Naive thymus-derived CD8-positive, alpha-beta T cell (primary cell): Measurements from ENCODE around the gene DLK1. TPM values are rescaled to one million over a fixed set of nuclear protein-coding genes. Genes with fewer than 3 reads are reported as not detected.

Source experiments
- ATAC-seq, 2 donors: fragments of 150-1000 bp; cut with Tn5 transposase in 1 of 2; sonication (Bioruptor Pico), chemical (Tn5 transposase) in 1 of 2; 1 replicate in 1 of 2; 2 replicates in 1 of 2; pipeline ENCODE4 v1.10.0; 2021; ENCODE audit warnings: mild to moderate bottlenecking in 2 of 2, moderate library complexity in 2 of 2
- POLR2A ChIA-PET: fragments of 350-600 bp; sonication (Branson Sonifier 250); formaldehyde crosslinking; loops from one replicate; lab custom pipeline; 2021; ENCODE audit warnings: antibody characterized with exemption; lab: Charles Lee
- DNase-seq, 10 donors: peaks; one replicate each; pipeline versions ENCODE4 v3.0.0 to v3.0.0-alpha.2; 2020 to 2022
- H3K27ac Mint-ChIP-seq, 10 donors: one replicate each; pipeline ENCODE4 v1.8.0; 2020 to 2022; ENCODE audit warnings: mild to moderate bottlenecking in 10 of 10, mixed read lengths in 10 of 10, moderate library complexity in 4 of 10, inconsistent platforms in 1 of 10
- H3K27me3 Mint-ChIP-seq, 5 donors: one replicate each; pipeline ENCODE4 v1.8.0; 2021 to 2022; ENCODE audit warnings: mixed read lengths in 5 of 5
- H3K36me3 Mint-ChIP-seq, 3 donors: one replicate each; pipeline ENCODE4 v1.8.0; 2020 to 2022; ENCODE audit warnings: mixed read lengths in 3 of 3, mild to moderate bottlenecking in 2 of 3, inconsistent platforms in 1 of 3
- H3K4me1 Mint-ChIP-seq, 4 donors: one replicate each; pipeline ENCODE4 v1.8.0; 2021 to 2022; ENCODE audit warnings: mixed read lengths in 4 of 4
- H3K4me3 Mint-ChIP-seq, 10 donors: one replicate each; pipeline ENCODE4 v1.8.0; 2020 to 2022; ENCODE audit warnings: mild to moderate bottlenecking in 10 of 10, mixed read lengths in 10 of 10, moderate library complexity in 6 of 10, inconsistent platforms in 1 of 10
- H3K9me3 Mint-ChIP-seq, 9 donors: one replicate each; pipeline ENCODE4 v1.8.0; 2020 to 2022; ENCODE audit warnings: mixed read lengths in 9 of 9, mild to moderate bottlenecking in 3 of 9, inconsistent platforms in 1 of 9, moderate library complexity in 1 of 9
- polyA plus RNA-seq, 3 donors: library from polyadenylated mRNA; unstranded; fragments of 300-500 nt; fragmentation: Illumina TruSeq; gene quantifications; one replicate each; pipeline ENCODE4 v1.2.3, GENCODE V29; 2021
- total RNA-seq, 8 experiments: library from RNA in 2 of 8; stranded (reverse) in 2 of 8; gene quantifications; one replicate each; pipeline ENCODE4 v1.2.3 and lab custom pipeline; 2021 to 2026

DLK1 gene
- total and polyA plus RNA-seq, 5 experiments from 2014 or later = not detected

DNA sequence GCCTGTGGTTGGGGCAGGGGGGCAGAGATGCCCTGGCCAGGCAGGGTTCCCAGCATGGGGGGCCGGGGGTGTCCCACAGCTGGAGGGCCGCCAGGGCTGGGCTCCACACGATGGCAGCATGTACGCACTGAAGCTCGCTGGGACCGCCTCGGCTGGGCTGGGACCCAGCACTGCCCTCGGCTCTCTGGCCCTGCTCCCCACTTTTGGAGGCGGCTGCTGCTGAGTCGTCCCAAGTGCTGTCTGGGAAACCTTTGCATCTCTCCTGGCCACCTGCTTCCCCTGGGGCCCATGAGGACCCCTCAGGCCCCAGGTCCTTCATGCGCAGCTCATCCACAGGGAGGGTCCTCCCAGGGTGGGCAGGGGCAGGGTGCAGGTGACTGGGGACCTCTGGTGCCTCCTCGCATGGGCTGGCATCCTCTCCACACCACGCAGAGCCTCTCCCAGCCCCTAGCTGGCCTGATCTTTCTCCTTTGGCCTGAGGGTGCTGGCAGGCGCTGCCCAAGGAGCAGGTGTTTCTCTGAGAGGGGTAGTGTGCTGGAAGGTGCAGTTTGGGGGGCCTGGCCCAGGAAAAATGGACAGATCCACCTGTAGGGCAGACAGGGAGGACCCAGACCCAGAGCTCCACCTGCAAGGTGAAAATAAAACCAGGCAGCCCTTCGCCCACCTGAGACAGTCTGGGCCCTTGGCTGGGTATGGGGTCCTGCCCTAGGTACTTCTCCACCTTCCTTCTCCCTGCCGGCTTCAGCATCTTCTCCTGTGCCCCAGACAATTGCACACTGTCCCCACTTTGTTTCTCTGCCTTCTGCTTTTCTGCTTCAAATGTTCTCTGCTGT, 46.9 kb downstream of the DLK1 start:
- Mint-ChIP-seq H3K4me3 (no peak overlapping the region), H3K9me3 (peaks cover 0 to 4% (median 0%) of the 10 kb centered on the region in 9 donors), H3K27ac (peak overlapping the region in 2 of 10 donors; percentile 25 to 64), H3K36me3 (no peaks in the 10 kb centered on the region), H3K27me3 (peaks cover 2 to 18% (median 6%) of the 10 kb centered on the region in 5 donors), H3K4me1 (peaks cover 0 to 5% (median 0%) of the 10 kb centered on the region in 4 donors)
- ATAC-seq (no peak), DNase-seq (no peak)
- POLR2A ChIA-PET = no interaction called here

DNA sequence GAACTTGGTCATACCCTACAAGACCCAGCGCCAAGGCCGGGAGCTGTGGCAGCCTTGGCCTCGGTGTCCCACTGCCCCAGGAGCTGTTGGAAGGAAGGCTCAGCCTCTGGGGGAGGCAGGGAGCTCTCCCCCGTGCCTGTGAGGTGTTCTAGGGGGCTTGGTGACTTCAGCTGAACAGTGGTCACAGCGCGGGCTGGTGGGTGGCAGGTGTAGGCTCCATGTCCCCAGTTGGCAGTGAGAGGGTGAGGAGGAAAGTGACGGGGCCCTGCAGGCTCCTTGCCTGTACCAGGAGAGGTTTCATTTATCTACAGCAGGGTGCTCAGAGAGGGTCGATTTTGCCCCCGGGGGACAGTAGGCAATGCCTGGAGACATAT, 47.5 kb downstream of the DLK1 start:
- Mint-ChIP-seq H3K27me3 (peaks cover 2 to 16% (median 6%) of the 10 kb centered on the region in 5 donors), H3K9me3 (peaks cover 0 to 4% (median 0%) of the 10 kb centered on the region in 9 donors), H3K4me1 (peaks cover 0 to 5% (median 0%) of the 10 kb centered on the region in 4 donors), H3K27ac (peak overlapping the region in 2 of 10 donors; percentile 25 to 64), H3K4me3 (no peak overlapping the region), H3K36me3 (no peaks in the 10 kb centered on the region)
- POLR2A ChIA-PET = no interaction called here
- DNase-seq (no peak), ATAC-seq (no peak)

DNA sequence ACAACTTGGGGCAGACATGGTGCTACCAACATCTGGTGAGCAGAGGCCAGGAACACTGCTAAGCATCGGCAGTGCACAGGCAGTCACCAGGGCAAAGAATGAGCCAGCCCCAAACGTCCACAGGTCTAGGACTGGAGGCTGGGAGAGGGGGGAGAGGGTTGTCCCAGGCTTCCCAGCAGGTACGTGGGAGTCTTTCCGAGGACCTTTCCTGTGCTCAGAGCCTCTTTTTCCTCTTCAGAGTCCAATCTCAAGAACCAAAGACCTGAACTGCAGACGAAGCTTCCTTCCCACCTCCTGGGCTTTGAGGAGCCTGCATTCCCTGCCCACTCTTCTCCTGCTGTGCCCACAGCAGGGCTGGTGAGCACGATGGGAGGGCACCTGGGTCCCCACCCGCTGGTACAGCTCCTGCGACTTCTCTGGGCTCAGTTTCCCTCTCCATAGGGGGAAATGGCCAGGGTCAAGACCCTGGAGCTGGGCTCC, 48.7 kb downstream of the DLK1 start:
- Mint-ChIP-seq H3K27me3 (peaks cover 2 to 17% (median 6%) of the 10 kb centered on the region in 5 donors), H3K9me3 (peaks cover 0 to 4% (median 0%) of the 10 kb centered on the region in 9 donors), H3K27ac (no peak overlapping the region), H3K4me3 (no peak overlapping the region), H3K36me3 (no peaks in the 10 kb centered on the region), H3K4me1 (peaks cover 0 to 4% (median 0%) of the 10 kb centered on the region in 4 donors)
- peak in 1 of 10 donors; percentile 12 for DNase-seq
- POLR2A ChIA-PET = no interaction called here
- no peak for ATAC-seq

DNA sequence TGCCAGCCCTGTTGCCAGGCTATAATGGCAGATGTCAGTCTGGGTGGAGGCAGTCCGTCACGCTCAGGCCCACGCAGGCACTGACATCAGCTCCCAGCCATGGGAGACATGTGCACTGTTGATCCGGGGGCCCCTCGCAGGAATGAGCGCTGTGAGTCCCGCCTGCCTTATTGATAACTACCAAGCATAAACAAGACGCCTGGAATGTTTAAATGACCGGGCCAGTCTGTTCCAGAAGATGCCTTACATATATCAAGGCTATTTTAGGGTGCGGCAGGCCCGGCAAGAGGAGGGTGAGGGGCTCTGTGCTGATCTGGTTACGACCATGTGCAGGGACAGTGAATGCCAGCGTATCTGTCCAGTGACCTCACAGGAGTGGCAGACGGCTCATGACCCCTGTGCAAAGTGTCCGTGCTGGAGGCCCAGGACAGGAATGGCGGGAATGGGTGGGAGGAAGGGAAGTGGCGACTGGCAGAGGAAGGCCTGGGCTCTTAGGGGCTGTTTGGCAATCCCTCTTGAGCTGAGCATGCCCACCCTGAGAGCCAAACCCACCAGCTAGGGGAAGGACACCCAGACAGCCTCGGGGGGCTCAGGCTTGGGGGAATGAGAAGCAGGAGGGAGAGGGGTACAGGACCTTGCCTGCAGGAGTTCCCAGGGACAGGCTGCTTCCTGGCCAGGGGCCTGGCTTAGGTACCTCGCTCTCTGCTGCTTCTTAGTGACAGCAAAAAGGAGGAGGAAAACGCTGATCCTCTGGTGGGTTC, 49.3 kb downstream of the DLK1 start:
- Mint-ChIP-seq H3K4me3 (no peak overlapping the region), H3K9me3 (peaks cover 0 to 1% (median 0%) of the 10 kb centered on the region in 9 donors), H3K27ac (no peak overlapping the region), H3K27me3 (peaks cover 0 to 15% (median under 1%) of the 10 kb centered on the region in 5 donors), H3K4me1 (peaks cover 0 to 2% (median 0%) of the 10 kb centered on the region in 4 donors), H3K36me3 (no peaks in the 10 kb centered on the region)
- POLR2A ChIA-PET = no interaction called here
- peak in 1 of 10 donors; percentile 8 for DNase-seq
- ATAC-seq = no peak

DNA sequence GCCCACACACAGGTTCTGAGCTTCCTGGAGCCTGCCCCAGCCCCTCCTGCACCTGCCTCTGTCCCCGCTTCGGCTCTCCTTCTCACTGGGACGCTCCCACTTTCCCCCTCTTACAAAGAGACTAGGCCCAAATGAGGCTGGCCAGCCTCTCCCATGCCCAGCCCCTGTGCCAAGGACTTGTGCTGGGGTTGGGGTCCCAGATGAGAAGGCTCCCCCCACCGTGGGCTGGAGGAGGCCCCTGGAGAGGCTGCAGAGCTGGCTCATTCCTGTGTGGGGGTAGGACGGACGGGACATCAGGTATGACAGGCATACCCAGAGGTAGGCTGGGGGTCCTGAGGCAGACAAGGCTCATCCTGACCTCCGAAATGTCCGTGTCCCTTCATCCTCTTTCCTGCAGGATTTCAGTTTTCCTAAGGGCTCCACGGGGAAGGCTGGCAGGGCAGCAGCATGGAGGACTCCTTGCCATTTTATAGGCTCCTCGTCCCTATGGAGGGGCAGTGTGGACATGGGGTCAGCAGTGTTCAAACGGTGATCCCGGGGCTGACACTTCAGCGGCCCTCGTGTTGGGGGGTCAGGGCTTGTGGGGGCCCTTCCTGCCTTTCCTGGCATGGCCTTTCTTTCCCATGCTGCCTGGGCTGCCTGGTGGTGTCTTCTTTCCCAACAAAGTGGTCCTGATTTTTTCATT, 50.1 kb downstream of the DLK1 start:
- ATAC-seq = no peak
- H3K27ac Mint-ChIP-seq = peak overlapping the region in 1 of 10 donors; percentile 20
- peaks cover 0 to 2% (median 0%) of the 10 kb centered on the region in 4 donors for H3K4me1 Mint-ChIP-seq
- no peak for DNase-seq
- H3K27me3 Mint-ChIP-seq = peaks cover 0 to 9% (median 0%) of the 10 kb centered on the region in 5 donors
- no peak overlapping the region for H3K4me3 Mint-ChIP-seq
- peaks cover 0 to 1% (median 0%) of the 10 kb centered on the region in 9 donors for H3K9me3 Mint-ChIP-seq
- H3K36me3 Mint-ChIP-seq = no peaks in the 10 kb centered on the region
- POLR2A ChIA-PET = no interaction called here

DNA sequence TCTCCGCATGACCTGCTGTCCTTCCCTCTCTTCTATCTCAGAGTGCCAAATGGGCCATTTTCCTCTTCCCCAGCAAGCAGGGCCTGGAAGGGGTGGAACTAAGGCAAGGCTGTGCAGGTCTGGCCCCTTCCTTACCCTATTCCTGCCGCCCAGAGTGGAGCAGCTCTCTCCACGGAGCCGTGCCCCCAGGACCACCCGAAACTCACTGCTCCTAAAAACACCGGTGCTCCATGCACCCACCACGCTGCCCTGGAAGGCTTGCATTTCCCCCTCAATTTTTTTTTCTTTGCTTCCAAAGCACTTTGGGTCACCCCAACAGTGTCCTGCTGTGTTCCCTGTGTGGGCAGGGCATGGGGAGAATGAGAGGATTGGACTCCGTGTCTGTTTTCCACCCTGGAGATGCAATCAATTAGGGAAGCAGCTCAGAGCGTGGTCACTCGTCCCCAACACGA, 50.7 kb downstream of the DLK1 start:
- H3K36me3 Mint-ChIP-seq = no peaks in the 10 kb centered on the region
- no peak overlapping the region for H3K4me3 Mint-ChIP-seq
- POLR2A ChIA-PET = no interaction called here
- peaks cover 0 to 2% (median 0%) of the 10 kb centered on the region in 4 donors for H3K4me1 Mint-ChIP-seq
- peaks cover 0 to 6% (median 0%) of the 10 kb centered on the region in 5 donors for H3K27me3 Mint-ChIP-seq
- DNase-seq (no peak), ATAC-seq (no peak)
- peaks cover 0 to 1% (median 0%) of the 10 kb centered on the region in 9 donors for H3K9me3 Mint-ChIP-seq
- peak overlapping the region in 1 of 10 donors; percentile 20 for H3K27ac Mint-ChIP-seq

DNA sequence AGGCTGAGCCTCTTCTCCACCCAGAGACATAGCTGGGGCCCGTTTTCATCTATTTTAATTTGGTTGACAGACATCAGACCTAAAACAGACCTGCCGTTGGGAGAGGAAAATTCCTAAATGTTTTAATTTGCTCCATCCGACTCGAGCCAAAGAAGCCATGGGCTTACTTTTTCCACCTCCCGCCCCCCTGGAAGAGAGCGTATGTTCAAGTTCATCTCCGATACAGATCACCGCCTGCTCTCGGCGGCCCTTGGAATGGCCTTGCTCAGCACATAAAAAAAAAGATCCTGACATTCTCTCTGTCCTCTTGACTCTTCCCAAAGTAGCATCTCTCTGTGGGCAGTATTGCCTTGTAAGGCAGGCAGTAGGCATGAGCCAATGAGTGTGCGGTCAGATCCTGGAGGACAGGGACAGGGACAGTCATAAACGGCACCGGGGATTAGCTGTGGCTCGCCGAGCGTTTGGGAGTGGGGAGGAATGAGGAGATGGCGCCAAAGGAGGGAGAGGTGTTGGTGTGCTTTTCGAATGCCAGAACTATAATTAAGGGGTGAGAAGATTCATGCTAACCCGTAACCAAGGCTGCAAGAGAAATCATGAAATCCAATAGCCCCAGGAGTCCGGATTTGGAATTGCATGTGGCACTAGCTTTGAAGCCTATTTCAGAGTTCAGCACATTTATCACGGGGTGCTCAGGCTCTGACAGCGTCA, 51.3 kb downstream of the DLK1 start:
- no peak for ATAC-seq
- no peak for DNase-seq
- POLR2A ChIA-PET = no interaction called here
- Mint-ChIP-seq H3K4me3 (no peak overlapping the region), H3K27ac (no peak overlapping the region), H3K4me1 (peaks cover 0 to 5% (median 0%) of the 10 kb centered on the region in 4 donors), H3K27me3 (peaks cover 0 to 4% (median 0%) of the 10 kb centered on the region in 5 donors), H3K9me3 (peaks cover 0 to 1% (median 0%) of the 10 kb centered on the region in 9 donors), H3K36me3 (no peaks in the 10 kb centered on the region)

DNA sequence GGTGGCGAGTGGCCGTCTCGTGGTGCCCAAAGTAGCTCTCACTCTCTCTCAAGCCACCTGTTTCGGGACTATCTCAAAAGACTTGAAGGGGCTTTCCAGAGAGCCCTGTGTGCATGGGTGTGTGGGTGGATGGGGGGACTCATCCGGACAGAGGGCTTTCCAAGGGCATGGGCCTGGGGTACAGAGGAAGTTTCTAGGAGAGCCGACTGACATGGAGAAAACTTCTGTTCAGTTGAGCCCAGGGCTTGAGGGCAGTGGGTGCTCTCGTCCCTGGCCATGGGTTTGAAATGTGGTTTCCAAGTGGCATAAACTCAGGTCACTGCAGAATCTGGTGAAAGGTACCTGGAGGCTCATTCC, 51.8 kb downstream of the DLK1 start:
- Mint-ChIP-seq H3K36me3 (no peaks in the 10 kb centered on the region), H3K4me1 (peaks cover 0 to 5% (median 0%) of the 10 kb centered on the region in 4 donors), H3K4me3 (no peak overlapping the region), H3K27me3 (peaks cover 0 to 4% (median 0%) of the 10 kb centered on the region in 5 donors), H3K27ac (no peak overlapping the region), H3K9me3 (no peaks in the 10 kb centered on the region)
- DNase-seq = no peak
- POLR2A ChIA-PET = no interaction called here
- no peak for ATAC-seq

DNA sequence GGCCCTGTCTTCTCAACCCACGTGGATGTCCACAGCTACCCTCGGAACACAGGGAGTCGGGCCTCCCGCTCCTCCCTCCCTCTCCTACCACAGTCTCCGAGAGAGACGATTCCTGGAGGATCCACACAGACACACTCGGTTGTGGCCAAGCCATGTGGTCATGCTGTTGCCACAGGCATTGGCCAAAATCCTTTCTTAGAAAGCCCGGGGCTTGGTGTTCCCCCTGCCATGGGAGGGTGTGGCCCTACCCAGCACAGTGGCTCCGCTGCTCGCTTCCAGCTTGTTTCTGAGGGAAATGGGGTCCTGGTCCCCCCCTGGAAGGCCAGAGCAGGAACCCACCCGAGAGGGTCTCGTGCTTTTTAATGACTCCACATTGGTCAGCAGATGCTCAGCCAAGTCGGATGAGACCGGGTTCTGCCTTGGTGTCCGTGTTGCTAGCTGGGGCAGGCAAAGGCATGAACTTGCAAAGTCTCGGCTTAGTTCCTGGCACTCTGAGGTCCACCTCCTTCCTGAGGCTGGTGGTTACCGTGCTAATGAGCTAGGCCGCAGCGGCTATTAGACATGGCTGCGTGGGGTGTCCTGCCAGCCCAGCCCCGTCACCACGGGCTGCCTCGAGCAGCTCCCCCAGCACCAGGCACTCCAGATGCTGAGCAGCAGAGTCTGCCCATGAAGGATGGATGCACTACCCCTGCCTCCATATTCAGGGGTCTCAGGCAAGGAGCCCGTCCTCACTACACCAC, 52.4 kb downstream of the DLK1 start:
- Mint-ChIP-seq H3K4me1 (peaks cover 0 to 5% (median 0%) of the 10 kb centered on the region in 4 donors), H3K4me3 (no peak overlapping the region), H3K36me3 (no peaks in the 10 kb centered on the region), H3K27me3 (peaks cover 0 to 4% (median 0%) of the 10 kb centered on the region in 5 donors), H3K9me3 (no peaks in the 10 kb centered on the region), H3K27ac (no peak overlapping the region)
- DNase-seq (no peak), ATAC-seq (no peak)
- POLR2A ChIA-PET = interaction anchor here (0.5 kb wide), 1 partner anchor 17 kb away, joined by 3 read pairs; no protein-coding TSS in a partner anchor

DNA sequence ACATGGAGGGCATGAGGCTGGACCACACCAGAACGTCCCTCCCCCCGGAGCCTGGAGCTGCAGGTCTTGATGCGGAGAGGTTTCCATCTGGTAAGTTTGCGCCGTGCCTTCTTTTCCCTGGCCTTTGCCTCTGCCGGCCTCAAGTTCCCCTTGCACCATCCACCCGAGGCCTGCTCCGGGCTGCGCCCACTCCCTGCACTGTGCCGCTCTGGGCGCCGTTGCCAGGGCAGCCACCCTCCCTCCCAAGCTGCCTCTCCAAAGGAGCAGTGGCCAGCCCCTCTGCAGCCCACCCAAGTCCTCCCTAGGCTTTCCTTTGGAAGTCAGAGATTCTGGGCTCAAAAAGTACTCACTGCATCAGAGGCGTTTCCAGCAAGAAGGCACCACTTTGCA, 53.0 kb downstream of the DLK1 start:
- Mint-ChIP-seq H3K27me3 (peaks cover 0 to 4% (median 0%) of the 10 kb centered on the region in 5 donors), H3K9me3 (no peaks in the 10 kb centered on the region), H3K27ac (no peak overlapping the region), H3K4me3 (no peak overlapping the region), H3K4me1 (peaks cover 0 to 5% (median 0%) of the 10 kb centered on the region in 4 donors), H3K36me3 (no peaks in the 10 kb centered on the region)
- POLR2A ChIA-PET = no interaction called here
- DNase-seq (no peak), ATAC-seq (no peak)

DNA sequence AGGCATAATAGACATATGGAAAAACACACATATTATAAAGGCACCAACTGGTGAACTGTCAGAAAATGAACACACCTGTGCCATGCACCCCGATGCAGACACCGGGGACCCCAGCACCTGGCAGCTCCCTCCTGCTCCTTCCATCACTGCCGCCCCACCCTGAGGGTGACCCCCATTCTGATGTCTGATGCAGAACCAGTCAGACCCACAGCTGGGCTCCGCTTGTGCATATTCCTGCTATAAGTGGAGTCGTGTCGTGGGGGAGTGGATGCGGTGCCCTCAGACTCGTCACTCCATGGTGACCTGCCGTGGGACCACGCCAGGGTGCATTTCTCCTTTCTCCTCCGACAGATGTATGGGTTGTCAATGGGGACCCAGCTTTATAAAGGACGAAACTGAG, 53.6 kb downstream of the DLK1 start:
- H3K36me3 Mint-ChIP-seq = no peaks in the 10 kb centered on the region
- peaks cover 0 to 4% (median 0%) of the 10 kb centered on the region in 5 donors for H3K27me3 Mint-ChIP-seq
- peaks cover 0 to 7% (median 0%) of the 10 kb centered on the region in 4 donors for H3K4me1 Mint-ChIP-seq
- no peaks in the 10 kb centered on the region for H3K9me3 Mint-ChIP-seq
- POLR2A ChIA-PET = no interaction called here
- DNase-seq (no peak), ATAC-seq (no peak)
- H3K27ac Mint-ChIP-seq = no peak overlapping the region
- no peak overlapping the region for H3K4me3 Mint-ChIP-seq
